LNCaP clone FGC (cell line): ENCODE data around the gene NUMA1.

ENCODE experiments used
- DNase-seq: peaks from one replicate; pipeline ENCODE4 v3.0.0-alpha.2; 2011; ENCODE audit warnings: low read depth
- H3K4me3 ChIP-seq: 2 replicates; pipeline ENCODE4 v1.5.1; 2011; ENCODE audit warnings: mild to moderate bottlenecking, low read depth, low read length, control low read depth
- TF ChIP-seq, protein P1 (sequence below): IDR thresholded peaks from 2 replicates; pipeline ENCODE4 v1.5.1; 2012; ENCODE audit warnings: mild to moderate bottlenecking; ENCODE audit not compliant: control insufficient read depth, insufficient read depth; ENCODE audit errors: extremely low read depth

NUMA1 gene

DNA sequence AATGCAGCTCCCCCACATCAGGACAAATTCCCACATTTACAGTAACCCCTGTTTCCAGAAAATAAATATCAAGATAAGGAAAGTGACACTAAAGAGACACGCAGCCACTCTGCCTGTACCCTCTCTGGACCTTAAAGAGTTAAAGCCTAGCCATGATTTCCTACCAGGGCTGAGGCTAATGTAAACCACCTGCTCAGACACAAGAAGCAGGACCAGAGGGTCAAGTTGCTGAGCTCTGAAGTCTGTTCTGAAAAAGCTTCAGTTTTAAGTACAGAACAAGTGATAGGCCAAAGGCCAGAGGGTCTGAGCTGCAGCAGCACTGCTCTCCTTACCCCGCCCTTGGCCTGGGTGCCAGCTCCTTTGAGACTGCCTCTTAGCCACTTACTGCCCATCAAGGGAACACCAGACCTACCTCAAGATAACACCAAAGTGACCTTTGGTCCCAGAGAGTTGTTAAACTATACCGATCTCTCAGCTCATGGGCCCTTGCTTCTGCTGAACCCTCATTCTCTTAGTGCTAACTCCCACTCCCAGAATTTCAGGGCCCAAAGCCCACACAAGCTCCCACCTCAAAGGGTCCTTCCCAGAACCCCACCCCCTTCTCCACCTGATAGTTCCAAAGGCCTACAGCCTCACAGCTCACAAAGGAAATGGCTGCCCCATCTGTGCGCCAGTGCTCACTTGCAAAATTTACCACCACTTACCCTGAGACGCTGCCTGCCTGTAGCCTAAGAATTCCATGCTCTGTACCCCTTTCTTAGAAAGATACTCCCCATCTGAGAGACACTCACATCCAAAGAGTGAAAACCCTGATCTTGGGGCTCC, 41.1 kb downstream of the NUMA1 start:
- peak overlapping the region; percentile 56 for H3K4me3 ChIP-seq
- DNase-seq, result no peak
- TF ChIP-seq, protein P1, sequence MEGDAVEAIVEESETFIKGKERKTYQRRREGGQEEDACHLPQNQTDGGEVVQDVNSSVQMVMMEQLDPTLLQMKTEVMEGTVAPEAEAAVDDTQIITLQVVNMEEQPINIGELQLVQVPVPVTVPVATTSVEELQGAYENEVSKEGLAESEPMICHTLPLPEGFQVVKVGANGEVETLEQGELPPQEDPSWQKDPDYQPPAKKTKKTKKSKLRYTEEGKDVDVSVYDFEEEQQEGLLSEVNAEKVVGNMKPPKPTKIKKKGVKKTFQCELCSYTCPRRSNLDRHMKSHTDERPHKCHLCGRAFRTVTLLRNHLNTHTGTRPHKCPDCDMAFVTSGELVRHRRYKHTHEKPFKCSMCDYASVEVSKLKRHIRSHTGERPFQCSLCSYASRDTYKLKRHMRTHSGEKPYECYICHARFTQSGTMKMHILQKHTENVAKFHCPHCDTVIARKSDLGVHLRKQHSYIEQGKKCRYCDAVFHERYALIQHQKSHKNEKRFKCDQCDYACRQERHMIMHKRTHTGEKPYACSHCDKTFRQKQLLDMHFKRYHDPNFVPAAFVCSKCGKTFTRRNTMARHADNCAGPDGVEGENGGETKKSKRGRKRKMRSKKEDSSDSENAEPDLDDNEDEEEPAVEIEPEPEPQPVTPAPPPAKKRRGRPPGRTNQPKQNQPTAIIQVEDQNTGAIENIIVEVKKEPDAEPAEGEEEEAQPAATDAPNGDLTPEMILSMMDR, result no peak

DNA sequence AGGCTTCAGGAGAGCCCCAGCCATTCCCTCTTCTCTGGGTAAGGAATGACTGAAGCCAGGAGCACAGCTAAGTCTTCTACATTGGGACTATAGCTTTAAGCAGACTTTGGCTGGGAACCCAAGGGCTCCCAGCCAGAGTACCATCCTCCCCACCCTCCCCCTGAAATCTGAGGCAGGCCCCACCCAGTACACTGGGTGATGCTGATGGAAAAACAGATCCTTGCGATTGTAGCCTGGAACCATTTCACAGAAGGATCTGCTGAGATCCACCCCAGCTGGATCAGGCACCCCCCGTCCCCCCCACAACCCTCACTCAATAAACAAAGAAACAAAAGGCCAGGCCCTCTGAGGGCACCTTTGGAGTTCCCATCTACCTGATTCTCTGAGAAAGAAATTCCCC, 41.9 kb downstream of the NUMA1 start:
- TF ChIP-seq, protein P1, result no peak
- peak overlapping the region; percentile 56 for H3K4me3 ChIP-seq
- DNase-seq, result no peak

DNA sequence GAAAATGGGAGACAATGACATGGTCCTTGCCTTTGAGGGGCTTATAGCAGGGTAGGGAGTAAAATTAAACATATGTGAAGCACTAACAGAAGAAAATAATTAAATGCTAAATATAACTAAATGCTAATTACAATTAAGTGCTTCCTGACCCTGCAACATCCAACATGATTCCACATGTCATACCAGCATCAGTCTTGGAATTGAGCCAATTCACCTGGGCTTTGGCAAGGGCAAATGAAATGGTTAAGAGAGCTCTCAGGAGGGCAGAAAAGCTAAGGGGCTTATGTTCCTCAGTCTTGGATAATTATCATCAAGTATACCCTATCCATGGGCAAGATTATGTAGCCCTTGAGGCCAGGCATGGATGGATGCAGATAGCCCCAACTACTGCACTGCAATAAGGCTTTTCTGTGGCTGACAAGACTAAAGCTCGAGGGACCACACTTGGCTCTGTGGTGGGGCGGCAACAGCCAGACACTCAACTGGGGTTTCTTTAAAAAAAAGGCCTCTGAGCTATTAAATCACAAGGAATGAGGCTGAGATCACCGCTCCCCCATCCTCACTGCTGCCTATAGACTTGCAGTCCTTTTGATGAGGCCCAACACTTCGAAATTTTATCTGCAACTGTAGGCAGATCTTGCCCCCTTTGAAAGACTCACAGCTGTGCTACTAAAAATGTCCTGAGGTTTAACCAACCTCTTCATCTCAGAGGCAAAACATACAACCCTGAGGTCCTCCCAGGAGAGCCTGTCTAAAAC, 42.6 kb downstream of the NUMA1 start:
- H3K4me3 ChIP-seq, result peak overlapping the region; percentile 56
- TF ChIP-seq, protein P1, result no peak
- no peak for DNase-seq

DNA sequence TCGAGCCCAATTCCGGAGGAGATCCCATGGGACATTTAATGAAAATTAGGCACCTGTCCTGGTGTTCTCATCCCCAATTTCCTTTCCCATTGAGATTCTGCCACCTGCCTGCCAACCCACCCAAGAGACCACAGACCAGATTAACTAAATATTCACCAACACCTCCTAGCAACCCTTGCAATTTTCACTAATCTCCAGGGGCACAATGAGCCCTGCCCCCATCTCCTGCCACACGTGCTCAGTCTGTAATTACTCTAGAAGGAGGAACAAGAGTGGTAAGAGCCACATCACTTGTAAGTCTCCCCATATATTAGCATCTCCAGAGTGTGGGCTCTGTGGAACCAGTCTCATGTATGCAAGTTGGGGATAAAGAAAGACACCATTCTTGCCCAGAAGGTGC, 43.7 kb downstream of the NUMA1 start:
- TF ChIP-seq, protein P1, result no peak
- DNase-seq, result no peak

DNA sequence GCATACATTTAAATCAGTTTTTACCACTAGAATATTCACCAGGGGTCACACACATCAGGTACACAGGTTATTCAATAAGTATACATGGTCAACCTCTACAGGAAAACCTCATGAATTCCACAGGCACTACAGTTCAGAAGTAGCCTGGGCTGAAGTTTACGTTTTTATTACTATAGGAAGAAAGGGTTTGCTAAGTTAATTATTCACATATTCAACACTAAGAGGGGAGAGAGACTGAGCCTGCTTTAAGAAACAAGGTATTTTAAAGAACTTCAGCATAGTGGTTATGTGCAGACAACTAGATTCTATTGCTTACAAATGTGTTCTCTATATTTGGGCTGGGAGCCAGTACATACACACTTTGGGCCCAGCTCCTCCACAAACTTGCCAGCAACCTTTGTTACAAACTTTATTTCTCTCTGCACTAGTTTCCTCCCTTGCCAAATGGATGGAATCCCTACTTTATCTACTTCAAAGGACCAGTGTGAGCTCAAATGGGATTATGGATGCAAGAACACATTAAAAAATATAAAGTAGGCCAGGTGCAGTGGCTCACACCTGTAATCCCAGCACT, 49.8 kb downstream of the NUMA1 start:
- DNase-seq, result no peak
- TF ChIP-seq, protein P1, result no peak
- H3K4me3 ChIP-seq, result no peak overlapping the region

More for the DNA sequence above, 43.7 kb downstream of the NUMA1 start:
- no peak overlapping the region for H3K4me3 ChIP-seq

DNA sequence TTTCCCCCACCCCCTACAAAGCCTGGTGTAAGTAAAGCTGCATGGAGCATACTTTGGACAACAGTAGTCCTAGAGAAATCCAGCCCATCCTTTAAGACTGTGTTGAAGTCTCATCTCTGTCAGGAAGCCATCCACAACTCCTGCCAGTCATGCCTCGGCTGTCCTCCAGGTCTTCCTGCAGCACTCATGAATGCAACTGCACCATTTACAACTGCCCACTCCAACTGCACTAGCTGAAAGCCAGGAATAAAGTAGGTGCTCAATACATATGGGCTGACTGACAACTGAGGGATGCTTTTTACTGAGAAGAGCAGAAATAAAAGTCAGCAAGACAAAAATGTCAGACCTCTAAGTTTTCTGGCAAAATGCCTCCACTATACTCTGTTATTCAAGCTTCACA, 54.3 kb downstream of the NUMA1 start:
- TF ChIP-seq, protein P1, result no peak
- DNase-seq, result no peak
- no peak overlapping the region for H3K4me3 ChIP-seq
